Activated naive CD8-positive, alpha-beta T cell (primary cell): ENCODE results near the gene SPEM1.

Experiments
- H3K27ac Mint-ChIP-seq: one replicate; pipeline ENCODE4 v1.8.0; 2021; ENCODE audit warnings: mixed read lengths
- H3K27me3 Mint-ChIP-seq: one replicate; pipeline ENCODE4 v1.8.0; 2021; ENCODE audit warnings: mixed read lengths
- H3K36me3 Mint-ChIP-seq: one replicate; pipeline ENCODE4 v1.8.0; 2021; ENCODE audit warnings: mixed read lengths
- H3K4me1 Mint-ChIP-seq: one replicate; pipeline ENCODE4 v1.8.0; 2021; ENCODE audit warnings: low read depth, mixed read lengths
- H3K4me3 Mint-ChIP-seq: one replicate; pipeline ENCODE4 v1.8.0; 2021; ENCODE audit warnings: mild to moderate bottlenecking, mixed read lengths
- H3K9me3 Mint-ChIP-seq: one replicate; pipeline ENCODE4 v1.8.0; 2021; ENCODE audit warnings: low read depth, mixed read lengths

SPEM1 gene

DNA sequence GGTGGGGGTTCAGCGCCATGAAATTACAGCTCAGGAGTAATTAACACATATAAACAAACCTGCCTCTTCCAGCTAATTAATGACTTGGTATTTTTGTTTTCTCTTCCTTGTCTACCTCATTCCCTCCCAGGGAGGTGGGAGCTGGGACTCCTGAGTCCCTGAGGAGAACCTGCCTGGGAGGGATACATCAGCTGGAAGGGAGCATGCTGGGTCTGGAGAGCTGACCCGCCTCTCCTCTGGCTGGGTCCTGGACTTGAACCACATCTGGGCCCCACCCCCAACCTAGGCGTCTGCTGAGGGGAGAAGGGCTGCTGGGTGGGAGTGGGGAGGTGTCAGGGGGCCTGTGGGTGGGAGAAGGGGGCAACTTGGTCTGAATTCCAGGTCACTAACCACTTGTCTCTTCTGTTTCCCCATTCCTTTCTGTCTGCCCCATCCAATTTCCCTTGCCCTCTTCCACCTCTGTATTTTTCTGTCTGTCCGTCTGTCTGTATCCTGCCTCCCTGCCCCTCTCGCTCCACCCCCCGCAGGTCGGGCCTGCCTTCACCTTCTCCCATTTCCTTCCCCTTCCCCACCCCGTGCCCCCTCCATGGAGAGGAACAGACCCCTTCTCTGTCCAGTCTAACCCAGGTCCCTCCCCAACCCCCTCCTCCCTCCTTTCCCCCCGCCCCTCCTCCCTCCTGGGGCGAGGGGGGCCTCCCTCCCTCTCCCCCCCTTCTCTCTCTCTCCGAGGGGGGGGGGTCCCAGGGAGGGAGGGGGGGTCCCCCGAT is 12.5 kb upstream of the SPEM1 start, which contains the start of gene NLGN2:
Gene NLGN2, plus strand, starts transcription at position 361 of the 767 bp plus-strand sequence. CDS start 411 bp downstream, outside the sequence.
- Mint-ChIP-seq H3K9me3 (no peaks in the 10 kb centered on the region), H3K36me3 (no peaks in the 10 kb centered on the region), H3K4me3 (no peak within 1 kb of the TSS), H3K4me1 (peaks cover 18% of the 10 kb centered on the region), H3K27ac (peak within 1 kb of the TSS; percentile 61), H3K27me3 (no peaks in the 10 kb centered on the region)

DNA sequence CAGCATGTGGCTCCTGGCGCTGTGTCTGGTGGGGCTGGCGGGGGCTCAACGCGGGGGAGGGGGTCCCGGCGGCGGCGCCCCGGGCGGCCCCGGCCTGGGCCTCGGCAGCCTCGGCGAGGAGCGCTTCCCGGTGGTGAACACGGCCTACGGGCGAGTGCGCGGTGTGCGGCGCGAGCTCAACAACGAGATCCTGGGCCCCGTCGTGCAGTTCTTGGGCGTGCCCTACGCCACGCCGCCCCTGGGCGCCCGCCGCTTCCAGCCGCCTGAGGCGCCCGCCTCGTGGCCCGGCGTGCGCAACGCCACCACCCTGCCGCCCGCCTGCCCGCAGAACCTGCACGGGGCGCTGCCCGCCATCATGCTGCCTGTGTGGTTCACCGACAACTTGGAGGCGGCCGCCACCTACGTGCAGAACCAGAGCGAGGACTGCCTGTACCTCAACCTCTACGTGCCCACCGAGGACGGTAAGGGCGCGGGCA is 11.8 kb upstream of the SPEM1 start:
- Mint-ChIP-seq H3K4me1 (peaks cover 11% of the 10 kb centered on the region), H3K4me3 (no peak overlapping the region), H3K9me3 (no peaks in the 10 kb centered on the region), H3K27ac (no peak overlapping the region), H3K27me3 (no peaks in the 10 kb centered on the region), H3K36me3 (no peaks in the 10 kb centered on the region)

DNA sequence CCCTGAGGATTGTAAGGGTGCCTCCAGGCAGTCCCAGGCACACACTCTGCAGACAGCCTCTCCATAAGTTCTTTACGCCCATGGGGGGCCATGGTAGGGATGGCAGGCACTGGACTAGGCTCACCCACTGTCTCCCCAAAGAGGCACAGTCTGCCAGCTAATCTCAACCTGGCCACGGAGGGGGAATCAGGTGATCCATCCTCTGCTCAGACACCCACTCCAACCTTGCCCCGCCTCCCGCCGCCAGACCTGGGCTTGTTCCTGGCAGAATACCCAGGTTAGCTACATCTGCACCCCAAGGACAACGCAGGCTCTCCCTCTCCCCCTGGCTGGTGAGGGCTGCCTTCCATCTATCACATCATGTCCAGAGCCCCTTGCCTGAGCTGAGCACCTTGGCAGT is 11.3 kb upstream of the SPEM1 start:
- Mint-ChIP-seq H3K36me3 (no peaks in the 10 kb centered on the region), H3K27me3 (no peaks in the 10 kb centered on the region), H3K4me3 (peak overlapping the region; percentile 44), H3K27ac (no peak overlapping the region), H3K9me3 (no peaks in the 10 kb centered on the region), H3K4me1 (peaks cover 10% of the 10 kb centered on the region)

DNA sequence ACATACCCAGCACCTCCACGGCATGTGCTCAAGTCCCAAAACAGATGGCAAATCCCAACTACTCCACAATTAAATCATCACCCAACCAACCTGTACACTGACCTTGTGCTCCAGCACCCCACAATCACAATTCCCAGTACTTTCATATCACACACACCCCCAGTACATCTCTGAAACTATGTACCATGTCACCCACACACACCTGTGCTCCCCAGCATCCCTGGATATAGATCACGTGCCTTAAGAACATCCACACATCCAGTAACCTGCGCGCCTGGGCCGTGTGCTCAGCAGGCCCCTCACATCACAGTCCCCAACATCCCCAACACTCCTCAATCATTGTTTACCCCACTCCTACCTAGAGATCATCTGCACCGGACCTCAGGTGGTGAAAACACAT is 10.4 kb upstream of the SPEM1 start:
- no peak overlapping the region for H3K4me3 Mint-ChIP-seq
- peaks cover 8% of the 10 kb centered on the region for H3K4me1 Mint-ChIP-seq
- H3K27me3 Mint-ChIP-seq: no peaks in the 10 kb centered on the region
- no peak overlapping the region for H3K27ac Mint-ChIP-seq
- H3K36me3 Mint-ChIP-seq: no peaks in the 10 kb centered on the region
- H3K9me3 Mint-ChIP-seq: no peaks in the 10 kb centered on the region

DNA sequence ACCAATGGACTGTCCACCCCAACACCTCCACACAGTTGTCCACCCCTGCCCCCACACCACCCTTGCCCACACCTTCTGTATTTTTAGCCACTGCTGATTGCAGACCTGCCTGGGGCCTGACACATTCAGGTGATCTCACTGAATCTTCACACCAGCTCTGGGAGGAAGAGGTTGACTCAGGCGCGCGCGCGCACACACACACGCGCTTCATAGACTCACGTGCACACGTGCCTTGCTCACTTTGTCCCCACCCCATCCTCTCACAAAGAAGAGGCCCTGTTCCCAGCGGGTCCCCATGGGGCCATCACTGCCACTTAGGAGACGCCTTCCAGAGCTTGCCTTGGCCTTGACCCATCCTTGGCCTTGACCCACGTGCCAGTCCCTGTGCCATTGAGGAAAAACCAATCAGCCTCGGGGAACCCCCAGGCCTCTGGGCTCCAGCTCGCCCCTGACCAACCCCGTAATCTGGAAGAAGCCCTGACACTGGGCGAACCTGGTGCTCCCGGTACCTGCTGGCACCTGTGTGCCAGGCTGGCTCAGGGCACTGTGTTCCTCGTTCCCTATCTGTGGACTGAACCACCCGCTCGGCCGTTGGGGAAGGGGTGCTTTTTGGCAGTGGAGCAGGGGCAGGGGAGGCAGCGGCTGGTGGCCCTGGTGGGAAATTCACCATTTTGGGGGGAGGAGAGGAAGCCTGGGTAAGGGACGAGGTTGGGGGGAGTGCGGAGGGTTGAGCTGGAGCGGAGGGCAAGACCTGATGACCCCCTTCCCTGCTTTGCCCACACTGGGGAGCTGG is 9.3 kb upstream of the SPEM1 start:
- Mint-ChIP-seq H3K4me1 (peaks cover 6% of the 10 kb centered on the region), H3K4me3 (no peak overlapping the region), H3K36me3 (no peaks in the 10 kb centered on the region), H3K9me3 (no peaks in the 10 kb centered on the region), H3K27me3 (no peaks in the 10 kb centered on the region), H3K27ac (no peak overlapping the region)

DNA sequence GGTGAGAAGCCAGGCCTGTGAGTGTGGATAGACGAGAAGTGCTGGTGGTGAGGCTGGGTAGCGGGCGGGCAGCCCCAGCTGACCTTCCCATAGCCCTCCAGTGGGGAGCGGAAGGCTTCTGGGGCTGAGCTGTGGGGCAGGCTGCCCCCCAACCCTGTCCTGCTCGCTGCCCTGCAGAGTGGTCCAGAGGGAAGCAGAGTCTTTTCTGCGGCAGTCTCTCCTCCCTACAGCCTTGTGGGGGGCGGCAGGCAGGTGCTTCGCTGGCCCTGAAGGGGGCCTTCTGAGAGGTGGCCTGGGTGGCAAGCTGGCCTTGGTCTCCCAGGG is 8.7 kb upstream of the SPEM1 start:
- H3K4me3 Mint-ChIP-seq: no peak overlapping the region
- no peak overlapping the region for H3K27ac Mint-ChIP-seq
- H3K36me3 Mint-ChIP-seq: no peaks in the 10 kb centered on the region
- H3K4me1 Mint-ChIP-seq: peaks cover 4% of the 10 kb centered on the region
- H3K9me3 Mint-ChIP-seq: no peaks in the 10 kb centered on the region
- no peaks in the 10 kb centered on the region for H3K27me3 Mint-ChIP-seq

DNA sequence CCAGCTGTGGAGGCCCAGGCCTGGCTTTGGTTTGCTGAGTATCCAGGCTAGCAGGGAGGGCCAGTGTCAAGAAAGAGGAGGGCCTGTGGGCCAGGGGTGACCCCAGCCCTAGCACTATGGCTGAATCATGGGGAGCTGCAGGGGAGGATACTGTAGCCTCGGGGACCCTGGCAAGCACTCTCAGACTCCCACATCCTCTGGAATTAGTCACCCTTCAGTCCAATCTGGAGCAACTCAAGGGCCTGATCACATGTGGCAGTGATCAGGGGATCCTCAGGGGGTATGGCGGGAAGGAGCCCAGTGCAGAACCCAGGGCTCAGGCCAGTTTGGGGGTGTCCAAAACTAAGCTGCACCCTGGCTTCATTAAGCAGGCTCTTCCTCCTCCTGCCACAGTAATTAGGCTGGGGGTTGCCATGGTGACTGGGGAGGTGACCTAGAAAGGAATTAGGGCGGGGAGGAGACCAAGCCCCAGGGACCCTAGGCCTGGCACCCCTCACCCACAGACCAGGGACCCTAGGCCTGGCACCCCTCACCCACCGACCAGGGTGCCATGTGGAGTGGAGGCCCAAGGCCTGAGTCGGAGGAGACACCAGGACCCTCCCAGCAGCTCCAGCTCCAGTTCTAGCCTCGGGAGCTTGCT is 6.7 kb upstream of the SPEM1 start:
- H3K4me1 Mint-ChIP-seq: peaks cover 4% of the 10 kb centered on the region
- peaks cover 2% of the 10 kb centered on the region for H3K36me3 Mint-ChIP-seq
- no peaks in the 10 kb centered on the region for H3K27me3 Mint-ChIP-seq
- no peak overlapping the region for H3K27ac Mint-ChIP-seq
- no peak overlapping the region for H3K4me3 Mint-ChIP-seq
- H3K9me3 Mint-ChIP-seq: no peaks in the 10 kb centered on the region

DNA sequence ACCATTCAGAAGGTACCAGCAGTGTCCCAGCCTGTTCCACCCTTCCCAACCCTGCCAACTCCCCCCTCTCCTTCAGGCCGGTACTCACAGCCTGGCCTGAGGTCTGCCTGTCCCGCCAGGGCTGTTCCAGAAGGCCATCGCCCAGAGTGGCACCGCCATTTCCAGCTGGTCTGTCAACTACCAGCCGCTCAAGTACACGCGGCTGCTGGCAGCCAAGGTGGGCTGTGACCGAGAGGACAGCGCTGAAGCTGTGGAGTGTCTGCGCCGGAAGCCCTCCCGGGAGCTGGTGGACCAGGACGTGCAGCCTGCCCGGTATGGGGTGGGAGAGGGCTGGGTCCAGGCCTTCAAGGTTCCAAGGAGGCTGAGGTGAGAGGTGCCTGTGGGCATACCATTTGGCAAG is 5.3 kb upstream of the SPEM1 start:
- Mint-ChIP-seq H3K36me3 (peaks cover 2% of the 10 kb centered on the region), H3K27me3 (no peaks in the 10 kb centered on the region), H3K4me3 (no peak overlapping the region), H3K4me1 (peaks cover 2% of the 10 kb centered on the region), H3K27ac (no peak overlapping the region), H3K9me3 (no peaks in the 10 kb centered on the region)

DNA sequence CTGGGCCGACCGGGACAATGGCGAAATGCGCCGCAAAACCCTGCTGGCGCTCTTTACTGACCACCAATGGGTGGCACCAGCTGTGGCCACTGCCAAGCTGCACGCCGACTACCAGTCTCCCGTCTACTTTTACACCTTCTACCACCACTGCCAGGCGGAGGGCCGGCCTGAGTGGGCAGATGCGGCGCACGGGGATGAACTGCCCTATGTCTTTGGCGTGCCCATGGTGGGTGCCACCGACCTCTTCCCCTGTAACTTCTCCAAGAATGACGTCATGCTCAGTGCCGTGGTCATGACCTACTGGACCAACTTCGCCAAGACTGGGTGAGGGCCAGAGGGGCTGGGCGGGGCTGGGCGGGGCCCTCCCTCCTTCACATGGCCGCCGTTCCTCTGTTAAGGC is 4.3 kb upstream of the SPEM1 start:
- no peaks in the 10 kb centered on the region for H3K9me3 Mint-ChIP-seq
- H3K36me3 Mint-ChIP-seq: peaks cover 2% of the 10 kb centered on the region
- peaks cover 2% of the 10 kb centered on the region for H3K4me1 Mint-ChIP-seq
- no peak overlapping the region for H3K27ac Mint-ChIP-seq
- H3K4me3 Mint-ChIP-seq: no peak overlapping the region
- no peaks in the 10 kb centered on the region for H3K27me3 Mint-ChIP-seq

DNA sequence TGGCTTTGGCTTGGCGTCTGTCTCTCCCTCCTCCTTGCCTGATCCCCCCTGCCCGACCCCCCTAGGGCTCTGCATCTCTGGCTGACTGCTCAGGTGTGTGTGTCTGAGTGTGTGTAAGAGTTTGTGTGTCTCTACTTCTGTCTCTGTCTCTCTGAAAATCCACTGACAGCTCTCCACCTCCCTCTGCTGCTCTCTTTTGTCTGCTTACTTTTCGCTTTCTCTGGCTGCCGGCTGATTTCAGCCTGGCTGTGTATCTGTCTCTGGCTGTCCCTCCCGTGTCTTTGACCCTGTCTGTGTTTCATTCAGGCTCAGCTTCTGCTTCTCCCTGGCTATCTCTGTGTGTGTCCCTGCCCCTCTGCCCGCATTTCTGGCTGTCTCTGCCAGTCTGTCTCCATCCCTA is 3.8 kb upstream of the SPEM1 start:
- Mint-ChIP-seq H3K4me3 (no peak overlapping the region), H3K9me3 (no peaks in the 10 kb centered on the region), H3K4me1 (peaks cover 2% of the 10 kb centered on the region), H3K27ac (no peak overlapping the region), H3K27me3 (no peaks in the 10 kb centered on the region), H3K36me3 (peaks cover 2% of the 10 kb centered on the region)

DNA sequence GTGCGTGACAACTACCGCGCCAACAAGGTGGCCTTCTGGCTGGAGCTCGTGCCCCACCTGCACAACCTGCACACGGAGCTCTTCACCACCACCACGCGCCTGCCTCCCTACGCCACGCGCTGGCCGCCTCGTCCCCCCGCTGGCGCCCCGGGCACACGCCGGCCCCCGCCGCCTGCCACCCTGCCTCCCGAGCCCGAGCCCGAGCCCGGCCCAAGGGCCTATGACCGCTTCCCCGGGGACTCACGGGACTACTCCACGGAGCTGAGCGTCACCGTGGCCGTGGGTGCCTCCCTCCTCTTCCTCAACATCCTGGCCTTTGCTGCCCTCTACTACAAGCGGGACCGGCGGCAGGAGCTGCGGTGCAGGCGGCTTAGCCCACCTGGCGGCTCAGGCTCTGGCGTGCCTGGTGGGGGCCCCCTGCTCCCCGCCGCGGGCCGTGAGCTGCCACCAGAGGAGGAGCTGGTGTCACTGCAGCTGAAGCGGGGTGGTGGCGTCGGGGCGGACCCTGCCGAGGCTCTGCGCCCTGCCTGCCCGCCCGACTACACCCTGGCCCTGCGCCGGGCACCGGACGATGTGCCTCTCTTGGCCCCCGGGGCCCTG is 3.0 kb upstream of the SPEM1 start:
- Mint-ChIP-seq H3K36me3 (peaks cover 2% of the 10 kb centered on the region), H3K27me3 (no peaks in the 10 kb centered on the region), H3K9me3 (no peaks in the 10 kb centered on the region), H3K27ac (no peak overlapping the region), H3K4me3 (no peak overlapping the region), H3K4me1 (peaks cover 2% of the 10 kb centered on the region)

DNA sequence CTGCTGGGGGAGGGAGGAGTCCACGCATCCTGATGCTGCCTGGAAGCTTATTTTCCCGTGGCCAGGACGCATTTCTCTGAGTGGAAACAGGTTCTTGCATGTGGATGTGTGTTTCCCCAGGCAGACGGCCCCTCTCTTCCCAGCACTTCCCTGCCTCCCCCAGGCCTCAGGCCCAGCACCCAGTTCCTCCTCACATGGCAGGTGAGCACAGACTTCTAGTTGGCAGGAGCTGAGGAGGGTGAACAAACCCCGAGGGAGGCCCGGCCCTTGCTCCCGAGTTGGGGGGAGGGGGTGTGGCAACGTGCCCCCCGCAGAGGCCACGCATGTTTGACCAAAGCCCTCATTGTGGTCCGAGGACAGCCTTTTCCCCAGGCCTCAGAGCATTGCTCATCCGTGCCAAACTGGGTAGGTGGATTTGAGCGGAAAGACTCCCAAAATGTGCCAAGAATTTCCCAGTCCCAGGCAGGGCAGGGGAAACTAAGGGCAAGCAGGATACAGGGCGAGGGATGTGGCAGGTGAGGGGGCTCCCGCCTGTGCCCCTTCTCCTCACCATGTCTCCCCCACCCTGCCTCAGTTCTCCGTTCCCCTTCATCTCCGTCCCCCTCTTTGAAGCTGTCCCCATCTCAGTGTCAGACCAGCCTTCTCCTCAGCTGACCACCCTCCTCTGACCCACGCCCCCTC is 1.5 kb upstream of the SPEM1 start:
- H3K27me3 Mint-ChIP-seq: no peaks in the 10 kb centered on the region
- no peak overlapping the region for H3K27ac Mint-ChIP-seq
- H3K4me1 Mint-ChIP-seq: peaks cover 2% of the 10 kb centered on the region
- no peak overlapping the region for H3K4me3 Mint-ChIP-seq
- peaks cover 2% of the 10 kb centered on the region for H3K36me3 Mint-ChIP-seq
- H3K9me3 Mint-ChIP-seq: no peaks in the 10 kb centered on the region

DNA sequence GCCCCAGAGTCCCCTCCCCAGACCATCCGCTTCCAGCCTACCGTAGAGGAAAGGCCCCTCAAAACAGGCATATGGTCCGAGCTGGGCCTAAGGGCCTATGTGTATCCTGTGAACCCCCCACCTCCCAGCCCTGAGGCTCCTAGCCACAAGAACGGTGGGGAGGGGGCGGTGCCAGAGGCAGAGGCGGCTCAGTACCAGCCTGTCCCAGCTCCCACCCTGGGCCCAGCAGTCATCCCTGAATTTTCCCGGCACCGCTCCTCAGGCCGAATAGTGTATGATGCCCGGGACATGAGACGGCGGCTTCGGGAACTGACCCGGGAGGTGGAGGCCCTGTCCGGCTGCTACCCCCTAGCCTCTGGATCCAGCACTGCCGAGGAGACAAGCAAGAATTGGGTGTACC is 1.1 kb downstream of the SPEM1 start:
- no peaks in the 10 kb centered on the region for H3K27me3 Mint-ChIP-seq
- H3K36me3 Mint-ChIP-seq: peaks cover 2% of the 10 kb centered on the region
- H3K4me3 Mint-ChIP-seq: no peak overlapping the region
- peaks cover 2% of the 10 kb centered on the region for H3K4me1 Mint-ChIP-seq
- no peak overlapping the region for H3K27ac Mint-ChIP-seq
- H3K9me3 Mint-ChIP-seq: no peaks in the 10 kb centered on the region

DNA sequence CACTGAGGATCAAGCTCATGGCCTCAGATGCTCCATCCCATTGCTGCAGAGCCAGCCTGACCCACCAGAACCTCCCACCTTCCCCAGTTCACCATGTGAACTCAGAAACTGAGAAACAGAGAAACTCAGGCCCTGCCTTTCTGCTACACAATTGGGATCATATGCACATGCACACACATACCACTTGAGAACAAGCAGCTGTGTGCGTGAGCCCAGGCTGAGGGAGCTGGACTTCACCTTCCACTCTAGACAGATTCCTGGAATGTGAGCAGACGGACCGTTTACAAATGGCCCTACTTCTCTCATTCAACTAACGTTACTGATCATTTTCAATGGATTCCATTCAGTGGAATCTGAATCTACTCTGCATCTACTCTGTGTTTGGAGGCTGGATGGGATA is 3.6 kb downstream of the SPEM1 start:
- Mint-ChIP-seq H3K27ac (no peak overlapping the region), H3K27me3 (no peaks in the 10 kb centered on the region), H3K4me1 (no peaks in the 10 kb centered on the region), H3K9me3 (no peaks in the 10 kb centered on the region), H3K36me3 (no peaks in the 10 kb centered on the region), H3K4me3 (no peak overlapping the region)
